ENCODE results near the gene TAF5L.
"Not testable (repeated sequence)": the region's sequence is repeated elsewhere in the genome, so short reads cannot be mapped to it uniquely, and the experiment has no call there.

Gene TAF5L

DNA sequence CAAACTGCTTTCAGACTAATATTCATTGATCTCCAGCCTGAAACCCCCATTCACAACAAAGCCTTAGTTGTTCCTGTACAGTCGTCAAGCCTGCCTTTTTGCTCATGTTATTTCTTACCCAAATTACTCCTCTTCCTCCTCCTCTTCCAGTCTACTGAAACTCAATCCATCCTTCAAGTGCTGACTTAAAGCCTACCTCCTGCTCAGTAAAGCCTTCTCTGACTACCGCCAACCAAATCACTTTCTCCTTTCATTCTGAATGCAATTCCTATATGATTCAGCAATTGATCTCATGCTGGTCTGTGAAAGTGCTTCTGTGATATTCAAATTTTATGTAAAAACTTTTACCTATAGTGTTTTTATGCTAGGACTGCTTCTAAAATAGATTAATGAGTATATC, 18.6 kb downstream of the TAF5L start:
- no peak for DNase-seq (ENCODE audit: low read depth, low spot score)

DNA sequence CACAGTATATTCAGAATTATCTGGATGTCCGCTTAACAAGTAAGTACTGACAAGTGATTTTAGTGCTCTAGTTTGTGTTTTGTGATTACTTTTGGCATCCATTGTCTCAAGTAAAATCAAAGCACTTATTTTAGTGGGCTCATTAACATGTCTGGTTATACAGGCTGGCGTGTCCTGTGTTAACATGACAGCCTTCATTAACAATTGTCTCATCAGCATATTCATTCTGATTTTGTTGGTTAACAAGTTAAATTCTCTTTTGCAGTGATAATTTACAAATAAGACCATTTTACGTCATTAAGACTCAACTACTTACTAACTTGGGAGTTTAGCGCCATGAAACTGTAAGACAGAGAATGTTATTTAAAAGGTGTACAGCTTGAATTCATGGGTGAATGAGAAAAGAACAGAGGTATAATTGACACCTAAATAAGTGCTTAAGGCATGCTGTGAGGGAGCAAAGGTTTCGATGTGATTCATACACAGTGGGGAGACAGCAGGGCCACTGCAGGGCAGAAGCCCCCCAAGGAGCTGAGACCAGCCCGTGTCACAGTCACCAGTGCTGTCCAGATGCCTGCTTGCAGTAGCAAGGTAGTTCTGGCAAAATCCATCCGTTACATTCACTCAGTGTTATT, 22.4 kb downstream of the TAF5L start:
- DNase-seq (ENCODE audit: low read depth, low spot score), result no peak

DNA sequence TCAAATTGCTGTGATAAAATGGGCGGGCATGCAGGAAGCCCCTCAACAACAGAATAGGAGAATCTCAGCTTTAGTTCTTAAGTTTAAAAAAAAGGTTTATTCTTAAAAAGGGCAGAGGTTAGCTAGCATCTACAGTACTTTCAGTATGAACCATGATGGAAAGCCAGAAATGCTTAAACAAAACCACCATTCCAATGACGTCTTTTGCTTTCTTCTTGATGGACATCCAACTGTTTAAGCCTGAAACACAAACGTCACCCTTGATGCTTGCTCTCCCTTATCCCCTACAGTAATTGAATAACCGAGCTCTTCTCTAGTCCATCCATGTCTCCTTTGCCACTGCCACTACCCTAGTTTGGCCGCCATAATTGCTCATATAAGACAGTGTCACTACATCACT, 25.7 kb downstream of the TAF5L start:
- DNase-seq (ENCODE audit: low read depth, low spot score), result no peak

DNA sequence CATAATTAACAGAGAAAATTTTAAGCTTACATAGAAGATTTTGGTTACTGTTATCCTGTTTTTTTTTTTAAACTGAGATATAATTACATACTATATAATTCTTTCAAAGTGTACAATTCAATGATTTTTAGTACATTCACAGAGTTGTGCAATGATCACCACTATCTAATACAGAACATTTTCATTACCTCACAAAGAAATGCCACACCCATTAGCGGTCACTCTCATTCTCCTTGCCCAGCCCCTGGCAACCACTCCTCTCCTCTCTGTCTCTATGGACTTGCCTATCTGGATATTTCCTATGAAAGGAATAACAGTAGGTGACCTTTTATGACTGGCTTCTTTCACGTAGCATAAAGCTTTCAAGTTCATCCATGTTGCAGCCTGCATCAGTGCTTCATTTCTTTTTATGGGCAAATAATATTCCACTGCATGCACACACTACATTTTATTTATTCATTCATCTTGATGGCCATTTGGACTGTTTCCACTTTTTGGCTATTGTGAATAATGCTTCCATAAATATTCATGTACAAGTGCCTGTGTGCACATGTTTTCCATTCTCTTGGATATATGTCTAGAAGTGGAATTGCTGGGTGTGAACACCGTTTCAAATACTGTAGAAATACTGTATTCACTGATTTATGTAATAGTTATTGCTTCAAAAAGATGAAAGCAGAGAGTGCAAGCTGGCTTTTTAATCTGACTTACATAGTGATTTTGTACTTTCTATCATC, 26.5 kb downstream of the TAF5L start:
- DNase-seq (ENCODE audit: low read depth, low spot score), result no peak

DNA sequence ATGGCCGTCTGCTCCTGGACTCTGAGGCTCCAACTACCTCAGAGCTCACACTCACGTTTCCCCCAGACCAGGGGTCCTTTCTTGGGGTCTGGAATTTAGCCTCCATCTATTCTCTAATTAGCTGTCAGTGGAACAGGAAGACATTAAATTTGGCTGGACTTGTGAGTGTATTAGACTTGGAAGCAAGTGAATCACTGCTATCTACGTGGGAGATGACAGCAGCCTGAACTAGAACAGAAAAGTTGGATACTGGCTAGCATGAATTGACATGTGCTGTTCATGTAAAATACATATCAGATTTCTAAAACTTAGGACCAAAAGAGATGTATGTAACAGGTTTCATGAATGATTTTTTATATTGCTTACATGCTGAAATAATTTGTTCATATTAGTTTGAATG, 28.0 kb downstream of the TAF5L start:
- no peak for DNase-seq (ENCODE audit: low read depth, low spot score)

DNA sequence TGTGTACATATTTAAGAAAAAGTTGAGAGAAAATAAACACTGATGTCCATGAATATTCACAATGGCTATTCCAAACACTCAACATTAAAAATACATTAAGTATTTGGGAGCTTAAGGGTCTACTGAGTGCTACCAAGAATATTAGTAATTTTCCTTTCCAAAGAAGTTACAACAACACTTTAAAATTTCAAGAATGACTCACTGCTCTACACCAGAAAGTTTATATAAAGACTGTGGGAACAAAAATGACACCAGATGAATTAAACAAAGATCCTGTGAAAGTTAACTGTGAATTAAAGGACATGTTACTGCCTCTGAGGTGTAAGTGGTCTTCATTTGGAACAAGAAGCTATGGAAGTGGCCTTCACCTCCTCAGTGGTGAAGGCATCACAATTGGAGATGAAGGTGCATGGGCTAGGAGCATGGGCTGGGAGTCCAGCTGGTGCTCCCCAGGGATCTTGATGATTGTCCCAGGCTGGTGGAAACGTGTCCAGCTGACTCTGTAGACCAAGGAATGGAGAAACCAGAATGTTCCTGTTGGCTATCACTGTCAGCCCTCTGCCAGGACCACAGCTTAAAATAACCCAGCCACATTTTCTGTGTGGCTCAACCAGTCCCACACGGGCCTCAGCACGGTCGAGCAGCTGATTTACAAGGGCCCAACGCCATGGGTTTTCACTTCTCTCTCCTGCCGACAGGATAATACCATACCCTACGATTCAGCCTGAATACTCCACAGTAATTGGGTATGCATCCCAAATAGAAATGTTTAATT, 28.8 kb downstream of the TAF5L start:
- DNase-seq (ENCODE audit: low read depth, low spot score), result peak; percentile 46

DNA sequence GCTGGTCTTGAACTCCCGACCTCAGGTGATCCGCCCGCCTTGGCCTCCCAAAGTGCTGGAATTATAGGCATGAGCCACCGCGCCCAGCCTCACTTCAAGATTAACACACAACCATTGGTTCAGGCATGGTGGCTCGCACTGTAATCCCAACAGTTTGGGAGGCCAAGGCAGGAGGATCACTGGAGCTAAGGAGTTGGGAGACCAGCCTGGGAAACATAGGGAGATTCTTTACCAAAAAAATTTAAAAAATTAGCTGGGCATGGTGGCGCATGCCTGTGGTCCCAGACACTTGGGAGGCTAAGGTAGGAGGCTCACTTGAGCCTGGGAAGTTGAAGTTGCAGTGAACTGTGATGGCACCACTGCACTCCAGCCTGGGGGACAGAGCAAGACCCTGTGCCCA, 30.0 kb downstream of the TAF5L start:
- not testable (repeated sequence) for DNase-seq (ENCODE audit: low read depth, low spot score)

DNA sequence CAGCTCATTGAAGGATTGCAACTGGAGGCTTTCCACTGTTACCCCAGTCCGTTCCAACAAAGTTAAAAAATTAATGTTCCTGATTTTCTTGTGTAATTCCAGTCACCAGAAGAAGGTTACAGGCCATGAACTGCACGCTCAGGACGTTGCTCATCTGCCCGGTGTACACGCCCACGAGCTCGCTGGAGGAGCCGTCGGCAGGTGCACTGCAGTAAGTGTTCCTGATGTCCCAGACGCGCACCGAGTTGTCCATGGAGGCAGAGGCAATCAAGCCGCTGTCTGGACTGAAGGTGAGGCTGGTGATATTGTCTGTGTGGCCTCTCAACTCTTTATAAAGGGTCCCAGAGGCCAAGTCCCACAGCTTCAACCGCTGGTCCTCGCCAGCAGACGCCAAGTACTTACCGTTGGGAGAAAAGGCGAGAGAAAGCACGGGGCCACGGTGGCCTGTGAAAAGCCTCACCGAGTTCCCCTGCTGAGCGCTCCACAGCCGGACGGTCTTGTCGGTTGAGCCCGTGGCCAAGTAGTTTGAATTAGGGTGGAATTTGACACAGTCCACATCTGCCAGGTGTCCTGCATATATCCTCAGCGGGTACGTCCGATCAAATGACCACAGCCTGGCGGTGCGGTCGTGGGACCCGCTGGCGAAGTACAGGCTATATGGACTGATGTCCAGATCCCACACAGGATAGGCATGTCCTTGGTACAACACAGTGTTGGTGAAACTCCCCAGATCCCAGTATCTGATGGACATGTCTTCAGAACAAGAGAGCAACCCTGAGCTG, 31.5 kb downstream of the TAF5L start:
- DNase-seq (ENCODE audit: low read depth, low spot score), result no peak

DNA sequence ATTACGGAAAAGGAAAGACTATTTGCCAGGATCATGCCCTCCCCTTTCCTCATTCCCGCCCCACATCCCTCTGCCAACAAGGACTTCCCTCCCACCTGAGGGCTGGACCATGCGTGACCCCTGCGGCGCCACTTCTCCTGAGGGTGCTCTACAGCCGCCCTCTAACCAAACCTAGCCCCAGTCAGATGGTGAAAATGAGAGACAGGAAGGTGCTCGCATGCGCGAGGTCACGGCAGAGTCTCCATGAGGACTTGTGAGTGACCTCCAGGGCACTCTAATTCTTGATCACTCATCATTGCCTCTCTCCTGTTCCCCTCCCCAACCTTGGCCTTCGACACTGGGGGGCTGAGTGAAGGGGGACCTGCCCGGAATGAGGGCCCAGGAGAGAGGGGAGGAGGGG, 32.1 kb downstream of the TAF5L start:
- no peak for DNase-seq (ENCODE audit: low read depth, low spot score)

DNA sequence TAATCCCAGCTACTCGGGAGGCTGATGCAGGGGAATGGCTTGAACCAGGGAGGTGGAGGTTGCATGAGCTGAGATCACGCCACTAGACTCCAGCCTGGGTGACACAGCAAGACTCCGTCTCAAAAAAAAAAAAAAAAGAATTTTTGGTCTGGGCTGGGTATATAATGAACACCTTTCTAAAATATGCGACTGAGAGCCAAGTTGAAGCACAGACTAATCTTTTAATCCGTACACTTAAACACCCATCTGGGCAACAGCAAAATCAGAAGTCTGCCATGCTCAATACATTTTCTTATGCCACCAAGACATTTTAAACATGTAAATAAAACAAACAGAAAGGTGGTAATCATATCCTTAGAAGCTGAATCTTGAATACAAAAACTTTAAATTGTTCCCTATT, 35.8 kb downstream of the TAF5L start:
- DNase-seq (ENCODE audit: low read depth, low spot score), result no peak

DNA sequence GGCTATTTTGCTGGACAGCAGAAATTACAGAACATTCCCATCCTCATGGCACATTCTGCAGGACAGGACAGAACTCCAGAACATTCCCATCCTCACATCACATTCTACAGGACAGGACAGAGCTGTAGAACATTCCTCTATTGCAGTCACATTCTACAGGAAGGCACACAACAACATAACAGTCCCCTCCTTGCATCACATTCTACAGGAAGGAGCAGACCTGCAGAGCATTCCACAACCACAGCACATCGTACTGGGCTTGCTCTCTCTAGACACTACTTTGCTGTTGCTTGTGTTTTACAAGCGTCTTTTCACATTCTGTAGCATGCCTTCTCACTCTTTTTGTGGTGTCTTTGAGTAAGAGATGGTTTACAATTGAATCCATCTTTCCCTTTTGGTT, 40.6 kb downstream of the TAF5L start:
- no peak for DNase-seq (ENCODE audit: low read depth, low spot score)

DNA sequence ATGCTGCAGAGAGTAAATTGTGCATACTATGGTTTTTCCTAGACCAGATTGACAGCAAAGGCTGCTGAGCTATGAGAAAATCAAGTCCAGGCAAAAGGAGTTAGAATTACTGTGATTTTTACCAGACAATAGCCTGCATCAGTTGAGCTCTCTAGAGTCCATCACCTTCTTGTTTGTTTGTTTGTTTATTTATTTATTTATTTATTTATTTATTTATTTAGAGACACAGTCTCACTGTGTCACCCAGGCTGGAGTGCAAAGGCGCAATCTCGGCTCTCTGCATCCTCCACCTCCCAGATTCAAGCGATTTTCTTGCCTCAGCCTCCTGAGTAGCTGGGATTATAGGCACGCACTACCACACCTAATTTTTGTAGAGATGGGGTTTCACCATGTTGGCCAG, 43.2 kb downstream of the TAF5L start:
- no peak for DNase-seq (ENCODE audit: low read depth, low spot score)

DNA sequence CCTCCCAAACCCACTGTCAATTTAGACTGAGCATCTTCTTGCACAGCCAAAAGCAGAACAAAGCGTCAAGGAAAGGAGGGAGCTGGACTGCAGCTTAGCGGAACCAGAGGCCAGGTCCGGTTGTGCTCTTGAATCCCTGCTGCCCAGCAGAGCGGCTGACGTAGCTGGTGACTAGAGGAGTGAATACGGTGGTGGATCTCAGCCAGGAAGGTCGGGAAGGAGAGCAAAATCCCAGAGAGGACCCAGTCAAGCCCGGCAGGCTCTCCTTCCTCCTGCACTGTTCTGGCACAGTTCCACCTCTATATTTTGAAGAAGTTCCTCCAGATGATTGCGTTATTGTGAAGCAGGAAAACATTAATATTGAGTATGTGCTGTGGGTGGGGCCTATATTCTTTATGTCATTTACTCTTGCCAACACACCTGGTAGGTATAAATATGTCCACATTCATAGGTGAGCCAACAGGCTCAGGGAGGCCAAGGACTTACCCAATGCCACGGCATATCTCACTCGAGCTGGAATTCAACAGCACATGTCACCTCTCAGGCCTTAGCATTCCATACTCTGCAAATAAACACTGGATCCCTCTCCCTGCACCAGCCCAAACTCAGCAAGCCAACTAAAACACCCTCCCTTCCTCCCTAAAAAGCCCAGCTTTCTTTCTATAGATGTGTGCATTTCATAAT, 43.8 kb downstream of the TAF5L start:
- DNase-seq (ENCODE audit: low read depth, low spot score), result no peak

DNA sequence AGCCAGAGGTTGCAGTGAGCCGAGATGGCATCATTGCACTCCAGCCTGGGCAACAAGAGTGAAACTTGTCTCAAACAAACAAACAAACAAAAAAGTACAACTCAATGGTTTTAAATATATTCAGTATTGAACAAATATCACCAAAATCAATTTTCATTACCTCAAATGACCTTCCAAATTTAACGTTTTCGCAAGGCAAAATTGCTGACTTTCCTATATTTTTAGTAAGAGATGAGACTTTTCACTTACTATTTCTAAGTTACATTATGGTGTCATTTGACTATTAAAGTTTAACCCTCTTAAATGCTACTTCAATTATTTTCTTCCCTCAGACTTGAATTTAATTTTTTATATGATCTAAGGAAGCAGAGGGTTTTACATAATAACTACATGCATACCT, 44.4 kb downstream of the TAF5L start:
- no peak for DNase-seq (ENCODE audit: low read depth, low spot score)

DNA sequence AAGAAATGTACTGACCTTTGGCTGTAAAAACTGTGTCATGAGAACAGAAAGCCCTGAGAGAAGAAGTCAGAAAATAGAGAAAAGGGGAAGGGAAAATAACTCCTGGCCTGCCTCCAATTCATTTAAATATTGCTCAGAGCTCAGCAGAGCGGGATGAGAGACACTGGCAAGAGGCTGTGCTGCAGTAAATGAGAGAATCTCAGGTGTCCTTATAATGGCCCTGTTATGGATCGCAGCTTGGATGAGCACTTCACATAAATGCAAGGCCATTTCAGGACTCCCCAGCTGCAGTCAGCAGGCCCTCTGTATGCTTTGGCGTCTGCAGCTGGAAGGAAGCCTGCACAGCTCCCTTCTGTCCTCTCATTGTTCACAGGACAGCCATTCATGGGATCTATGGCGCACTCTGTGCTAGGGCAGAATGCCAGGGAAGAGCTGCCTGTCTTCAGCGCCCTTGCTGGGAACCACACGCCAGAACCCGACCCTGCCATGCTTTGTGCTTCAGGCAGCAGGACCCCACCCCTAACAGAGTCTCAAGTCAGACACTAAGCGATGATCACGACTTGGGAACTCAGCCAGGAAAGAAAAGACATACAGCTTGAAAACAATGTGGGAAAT, 46.8 kb downstream of the TAF5L start:
- DNase-seq (ENCODE audit: low read depth, low spot score), result peak; percentile 48

DNA sequence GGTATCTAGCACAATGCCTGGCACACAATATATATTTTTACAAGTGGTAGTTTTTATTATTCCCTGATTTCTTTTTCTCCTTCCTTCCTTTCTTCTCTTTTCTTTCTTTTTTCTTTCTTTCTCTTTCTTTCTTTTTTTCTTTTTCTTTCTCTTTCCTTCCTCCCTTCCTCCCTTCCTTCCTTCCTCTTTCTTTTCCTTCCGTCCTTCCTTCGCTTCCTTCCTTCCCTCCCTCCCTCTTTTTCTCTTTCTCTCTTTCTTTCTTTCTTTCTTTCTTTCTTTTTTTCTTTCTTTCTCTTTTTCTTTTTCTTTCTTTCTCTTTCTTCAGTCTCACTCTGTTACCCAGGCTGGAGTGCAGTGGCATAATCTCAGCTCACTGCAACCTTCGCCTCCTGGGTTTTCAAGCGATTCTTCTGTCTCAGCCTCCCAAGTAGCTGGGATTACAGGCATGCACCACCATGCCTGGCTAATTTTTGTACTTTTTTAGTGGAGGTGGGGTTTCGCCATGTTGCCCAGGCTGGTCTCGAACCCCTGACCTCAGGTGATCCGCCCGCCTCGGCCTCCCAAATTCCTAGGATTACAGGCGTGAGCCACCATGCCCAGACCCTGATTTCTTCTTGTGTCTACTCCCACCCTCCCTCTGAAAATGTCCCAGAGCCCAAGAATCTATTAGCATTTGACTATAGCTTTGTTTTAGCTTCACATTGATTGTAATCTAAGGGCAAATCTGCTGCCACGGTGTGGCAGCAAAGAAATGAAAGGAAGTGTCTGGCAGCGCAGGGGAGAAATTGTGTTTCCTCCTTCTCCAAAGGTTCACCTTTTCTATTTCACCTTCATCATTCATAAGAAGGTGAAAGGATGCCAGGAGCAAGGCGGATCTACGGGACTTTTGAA, 47.5 kb downstream of the TAF5L start:
- DNase-seq (ENCODE audit: low read depth, low spot score), result no peak

DNA sequence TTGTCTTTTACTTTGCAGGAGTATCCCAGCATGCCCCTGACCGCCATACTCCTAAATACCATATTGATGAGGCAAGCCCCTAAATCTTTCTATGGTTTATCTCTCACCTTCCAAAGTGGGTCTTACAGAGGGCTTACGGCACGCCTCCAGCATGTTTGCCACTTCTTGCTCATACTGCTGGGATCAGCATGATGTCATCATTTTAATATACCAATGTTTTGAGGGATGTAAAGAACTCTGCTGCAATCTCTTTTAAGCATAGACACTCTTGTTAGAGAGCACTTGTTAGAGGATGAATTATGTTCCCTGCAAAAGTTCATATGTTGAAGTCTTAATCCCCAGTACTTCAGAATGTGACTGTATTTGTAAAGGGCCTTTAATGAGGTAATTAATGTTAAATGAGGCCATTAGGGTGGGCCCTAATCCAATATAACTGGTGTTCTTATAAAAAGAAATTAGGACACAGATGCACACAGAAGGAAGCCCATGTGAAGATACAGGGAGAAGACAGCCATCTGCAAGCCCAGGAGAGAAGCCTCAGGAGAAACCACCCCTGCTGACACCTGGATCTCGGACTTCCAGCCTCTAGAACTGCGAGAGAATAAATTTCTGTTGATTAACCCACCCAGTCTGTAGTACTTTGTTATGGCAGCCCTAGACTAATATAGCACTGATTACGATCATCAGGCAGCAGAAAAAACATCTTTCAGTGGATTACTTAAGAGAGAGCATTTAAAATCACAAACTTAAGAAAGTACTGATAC, 51.1 kb downstream of the TAF5L start:
- no peak for DNase-seq (ENCODE audit: low read depth, low spot score)

DNA sequence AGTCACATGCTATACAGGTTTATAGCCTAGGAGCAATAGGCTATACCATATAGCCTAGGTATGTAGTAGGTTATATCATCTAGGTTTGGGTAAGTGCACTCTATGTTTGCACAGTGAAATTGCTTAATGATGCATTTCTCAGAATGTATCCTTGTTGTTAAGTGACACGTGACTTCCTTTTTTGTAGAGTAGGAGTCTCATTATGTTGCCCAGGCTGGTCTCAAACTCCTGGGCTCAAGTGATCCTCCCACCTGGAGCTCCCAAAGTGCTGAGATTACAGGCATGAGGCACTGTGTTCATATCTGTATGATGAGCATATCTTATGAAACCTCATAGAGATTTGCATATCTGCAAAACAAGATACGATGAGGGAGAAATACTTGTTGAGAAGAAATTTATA, 53.6 kb downstream of the TAF5L start:
- DNase-seq (ENCODE audit: low read depth, low spot score), result no peak

DNA sequence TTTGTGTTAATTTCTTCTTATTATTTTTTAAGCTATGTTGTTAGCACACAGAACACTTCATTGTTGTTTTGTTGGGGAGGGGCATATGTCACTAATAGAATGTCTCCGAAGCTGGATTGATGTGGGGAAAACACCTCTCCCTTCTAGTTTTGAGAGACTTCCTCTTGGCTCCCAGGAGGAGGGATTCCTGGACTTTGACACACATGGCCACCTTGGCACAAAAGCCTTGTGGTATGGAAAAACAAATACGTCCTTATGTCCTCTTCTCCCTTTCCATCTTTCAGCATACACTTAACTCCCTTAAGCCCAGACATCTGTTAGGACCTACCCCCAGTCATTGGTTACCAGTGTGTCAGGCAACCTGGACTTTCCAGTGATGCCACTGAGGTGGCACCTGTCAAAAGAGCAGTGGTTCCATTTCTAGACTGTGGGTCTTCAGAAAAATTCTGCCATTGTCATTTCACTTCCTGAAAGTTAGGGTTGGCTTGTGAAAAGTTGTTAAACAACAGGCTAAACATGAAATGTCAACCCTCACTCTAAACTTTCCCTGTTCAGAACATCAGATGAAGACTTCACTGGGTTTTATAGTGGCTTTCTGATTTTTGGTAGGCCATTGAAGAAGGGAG, 54.9 kb downstream of the TAF5L start:
- no peak for DNase-seq (ENCODE audit: low read depth, low spot score)
